Esophagus mucosa (tissue), 1 donor: ENCODE data around the gene OSGIN1. TPM values are rescaled to one million over a fixed set of nuclear protein-coding genes. Genes with fewer than 3 reads are reported as not detected.

ENCODE experiments used
- ATAC-seq: fragments of 200-7000 bp; cut with Tn5 transposase; one replicate; pipeline ENCODE4 v1.9.1; 2020
- total RNA-seq: library from RNA; stranded (reverse); gene quantifications from one replicate; pipeline ENCODE4 v1.2.4, GENCODE V29; 2023
- donor health status: DM: yes; HTN: yes; CAD: no.

Gene OSGIN1
- 5.6 TPM for total RNA-seq

- peak; percentile 91 for ATAC-seq
These were observed at the start of gene OSGIN1 for GRCh38 chr16:83952940-83953795. Gene OSGIN1, plus strand, starts transcription at chr16:83953240. Its CDS starts 4,432 bp downstream, at chr16:83957672.

- ATAC-seq = no peak
These were observed 49.3 kb upstream of the OSGIN1 start for GRCh38 chr16:83903751-83904150.

- no peak for ATAC-seq
These were observed 46.4 kb upstream of the OSGIN1 start for GRCh38 chr16:83906683-83907082.

- ATAC-seq = no peak
These were observed 45.9 kb upstream of the OSGIN1 start for GRCh38 chr16:83907111-83907510.

GRCh38 chr16:83907631-83908250 is 45.3 kb upstream of the OSGIN1 start:
- ATAC-seq = no peak

GRCh38 chr16:83908798-83909197 is 44.2 kb upstream of the OSGIN1 start:
- no peak for ATAC-seq

GRCh38 chr16:83911290-83911689 is 41.8 kb upstream of the OSGIN1 start:
- no peak for ATAC-seq

GRCh38 chr16:83912519-83913244 is 40.4 kb upstream of the OSGIN1 start:
- ATAC-seq = peak; percentile 78

- peak; percentile 57 for ATAC-seq
These were observed 39.8 kb upstream of the OSGIN1 start for GRCh38 chr16:83913245-83913633.

GRCh38 chr16:83914091-83914710 is 38.8 kb upstream of the OSGIN1 start:
- ATAC-seq = no peak

- ATAC-seq = no peak
These were observed 38.0 kb upstream of the OSGIN1 start for GRCh38 chr16:83915081-83915480.

GRCh38 chr16:83915491-83915890 is 37.5 kb upstream of the OSGIN1 start:
- ATAC-seq = no peak

- ATAC-seq = no peak
These were observed 35.6 kb upstream of the OSGIN1 start for GRCh38 chr16:83917152-83918120.

GRCh38 chr16:83920894-83921491 is 32.0 kb upstream of the OSGIN1 start:
- ATAC-seq = no peak

GRCh38 chr16:83923581-83924365 is 29.3 kb upstream of the OSGIN1 start:
- ATAC-seq = no peak

GRCh38 chr16:83924686-83925085 is 28.4 kb upstream of the OSGIN1 start:
- ATAC-seq = no peak

- no peak for ATAC-seq
These were observed 27.7 kb upstream of the OSGIN1 start for GRCh38 chr16:83925095-83925905.

GRCh38 chr16:83925957-83926725 is 26.9 kb upstream of the OSGIN1 start:
- ATAC-seq = no peak
